Measurements from ENCODE around the gene NUAK1. TPM values are rescaled to one million over a fixed set of nuclear protein-coding genes. Genes with fewer than 3 reads are reported as not detected.

NUAK1 gene
- total RNA-seq, 1 experiment from 2014 or later = 7.4 TPM

DNA sequence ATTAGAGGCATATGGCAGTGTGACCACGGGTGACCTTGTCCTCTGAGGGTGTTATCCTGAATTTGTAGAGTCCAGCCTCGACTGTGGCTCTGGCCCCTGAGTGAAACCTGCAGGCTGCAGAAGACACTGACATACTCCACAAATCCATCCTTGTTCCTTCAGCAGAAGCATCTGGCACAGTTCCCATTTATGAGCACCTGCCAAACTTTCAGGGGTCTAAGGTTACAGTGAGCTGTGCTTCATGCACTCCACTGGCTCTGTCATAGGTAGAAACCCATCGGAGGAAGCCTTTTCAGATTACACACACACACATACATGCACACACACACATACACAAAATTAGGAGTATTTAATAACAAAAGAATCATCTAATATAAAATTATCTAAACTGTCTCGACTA is 13.6 kb upstream of the NUAK1 start:
- Histone ChIP-seq H3K9me3 (ENCODE audit: control insufficient read depth in 1 of 2, insufficient read depth in 1 of 2, low read depth in 1 of 2, low read length in 2 of 2) (no peaks in the 10 kb centered on the region), H3K27ac (ENCODE audit: low read depth, low read length) (no peak overlapping the region), H3K27me3 (ENCODE audit: insufficient read depth, low read length) (no peaks in the 10 kb centered on the region), H3K4me2 (ENCODE audit: low read length) (no peak overlapping the region), H3K4me1 (ENCODE audit: control insufficient read depth in 1 of 2, insufficient read depth in 2 of 2, low read length in 2 of 2) (no peaks in the 10 kb centered on the region), H4K20me1 (ENCODE audit: insufficient read depth) (no peaks in the 10 kb centered on the region), H3K4me3 (replicated peaks in 1 of 2; ENCODE audit: low read depth in 1 of 2, low read length in 2 of 2) (no peak overlapping the region), H3K9me2 (ENCODE audit: insufficient read depth) (no peaks in the 10 kb centered on the region; the same call in 1 of the 2 replicates), H3K79me2 (ENCODE audit: insufficient read depth, low read length) (no peaks in the 10 kb centered on the region), H2AFZ (ENCODE audit: low read depth, low read length, poor library complexity, severe bottlenecking) (no peak overlapping the region), H3K9ac (ENCODE audit: low read length) (no peak overlapping the region), H3K36me3 (ENCODE audit: control insufficient read depth in 1 of 2, insufficient read depth in 2 of 2, low read length in 2 of 2) (no peaks in the 10 kb centered on the region)
- no TSS peak for BruUV-seq (replicated peaks)
- ChIA-PET RAD21 (ENCODE audit: low non-redundant PET in 1 of 2, low total read pairs in 2 of 2, uncharacterized antibody in 2 of 2, unreplicated experiment in 2 of 2) (no interaction called here), CTCF (no interaction called here), POLR2A (no interaction called here)
- no peak for DNase-seq (ENCODE audit: low read depth, low spot score)
- TF ChIP-seq, protein P1, sequence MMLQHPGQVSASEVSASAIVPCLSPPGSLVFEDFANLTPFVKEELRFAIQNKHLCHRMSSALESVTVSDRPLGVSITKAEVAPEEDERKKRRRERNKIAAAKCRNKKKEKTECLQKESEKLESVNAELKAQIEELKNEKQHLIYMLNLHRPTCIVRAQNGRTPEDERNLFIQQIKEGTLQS (IDR thresholded peaks at IDR 0.05) = no peak
- TF ChIP-seq CEBPB (IDR thresholded peaks at IDR 0.05; ENCODE audit: low read depth) = no peak
- TF ChIP-seq FOSL1 (IDR thresholded peaks at IDR 0.05; ENCODE audit: low read depth) = no peak
- TF ChIP-seq, protein P2, sequence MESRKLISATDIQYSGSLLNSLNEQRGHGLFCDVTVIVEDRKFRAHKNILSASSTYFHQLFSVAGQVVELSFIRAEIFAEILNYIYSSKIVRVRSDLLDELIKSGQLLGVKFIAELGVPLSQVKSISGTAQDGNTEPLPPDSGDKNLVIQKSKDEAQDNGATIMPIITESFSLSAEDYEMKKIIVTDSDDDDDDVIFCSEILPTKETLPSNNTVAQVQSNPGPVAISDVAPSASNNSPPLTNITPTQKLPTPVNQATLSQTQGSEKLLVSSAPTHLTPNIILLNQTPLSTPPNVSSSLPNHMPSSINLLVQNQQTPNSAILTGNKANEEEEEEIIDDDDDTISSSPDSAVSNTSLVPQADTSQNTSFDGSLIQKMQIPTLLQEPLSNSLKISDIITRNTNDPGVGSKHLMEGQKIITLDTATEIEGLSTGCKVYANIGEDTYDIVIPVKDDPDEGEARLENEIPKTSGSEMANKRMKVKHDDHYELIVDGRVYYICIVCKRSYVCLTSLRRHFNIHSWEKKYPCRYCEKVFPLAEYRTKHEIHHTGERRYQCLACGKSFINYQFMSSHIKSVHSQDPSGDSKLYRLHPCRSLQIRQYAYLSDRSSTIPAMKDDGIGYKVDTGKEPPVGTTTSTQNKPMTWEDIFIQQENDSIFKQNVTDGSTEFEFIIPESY (IDR thresholded peaks at IDR 0.05; ENCODE audit: extremely low read depth, insufficient replicate concordance, low read length) = no peak
- no peak for TF ChIP-seq TCF7L2 (IDR thresholded peaks at IDR 0.05; ENCODE audit: borderline replicate concordance, extremely low read depth, insufficient read depth, insufficient read length)
- TF ChIP-seq SP1 (IDR thresholded peaks at IDR 0.05; ENCODE audit: low read depth) = no peak
- no peak for TF ChIP-seq JUND (IDR thresholded peaks at IDR 0.05)
- no peak for TF ChIP-seq POLR2A (IDR thresholded peaks at IDR 0.05; ENCODE audit: borderline replicate concordance, extremely low read depth, insufficient read depth, insufficient read length)
- TF ChIP-seq SIN3A (IDR thresholded peaks at IDR 0.05; ENCODE audit: low read depth) = no peak
- TF ChIP-seq SRF (IDR thresholded peaks at IDR 0.05; ENCODE audit: low read depth) = no peak
- TF ChIP-seq ZNF274 (IDR thresholded peaks at IDR 0.05; ENCODE audit: low read depth, low read length) = no peak
- no peak for TF ChIP-seq YY1 (IDR thresholded peaks at IDR 0.05; ENCODE audit: extremely low read depth, insufficient replicate concordance, low read depth, low read length)
- TF ChIP-seq CBX3 (IDR thresholded peaks at IDR 0.05; ENCODE audit: low read depth) = no peak
- TF ChIP-seq ELF1 (IDR thresholded peaks at IDR 0.05; ENCODE audit: borderline replicate concordance, low read depth) = no peak
- TF ChIP-seq, protein P3, sequence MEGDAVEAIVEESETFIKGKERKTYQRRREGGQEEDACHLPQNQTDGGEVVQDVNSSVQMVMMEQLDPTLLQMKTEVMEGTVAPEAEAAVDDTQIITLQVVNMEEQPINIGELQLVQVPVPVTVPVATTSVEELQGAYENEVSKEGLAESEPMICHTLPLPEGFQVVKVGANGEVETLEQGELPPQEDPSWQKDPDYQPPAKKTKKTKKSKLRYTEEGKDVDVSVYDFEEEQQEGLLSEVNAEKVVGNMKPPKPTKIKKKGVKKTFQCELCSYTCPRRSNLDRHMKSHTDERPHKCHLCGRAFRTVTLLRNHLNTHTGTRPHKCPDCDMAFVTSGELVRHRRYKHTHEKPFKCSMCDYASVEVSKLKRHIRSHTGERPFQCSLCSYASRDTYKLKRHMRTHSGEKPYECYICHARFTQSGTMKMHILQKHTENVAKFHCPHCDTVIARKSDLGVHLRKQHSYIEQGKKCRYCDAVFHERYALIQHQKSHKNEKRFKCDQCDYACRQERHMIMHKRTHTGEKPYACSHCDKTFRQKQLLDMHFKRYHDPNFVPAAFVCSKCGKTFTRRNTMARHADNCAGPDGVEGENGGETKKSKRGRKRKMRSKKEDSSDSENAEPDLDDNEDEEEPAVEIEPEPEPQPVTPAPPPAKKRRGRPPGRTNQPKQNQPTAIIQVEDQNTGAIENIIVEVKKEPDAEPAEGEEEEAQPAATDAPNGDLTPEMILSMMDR (IDR thresholded peaks at IDR 0.05 in 2 of 3, conservative IDR thresholded peaks at IDR 0.05 in 1 of 3; ENCODE audit: borderline replicate concordance in 1 of 3, insufficient read depth in 1 of 3, low read depth in 2 of 3, low read length in 2 of 3) = no peak
- no peak for TF ChIP-seq EZH2 (IDR thresholded peaks at IDR 0.05)
- TF ChIP-seq EGR1 (IDR thresholded peaks at IDR 0.05; ENCODE audit: low read depth) = no peak
- no peak for TF ChIP-seq ZFX (IDR thresholded peaks at IDR 0.05)
- ATAC-seq = no peak
- intact Hi-C loops (cut with micrococcal nuclease) = no loop called here

All from HCT116 (cell line).